Activated CD4-positive, alpha-beta T cell treated with anti-CD3 and anti-CD28 coated beads for 1 hour (primary cell): ENCODE data around the gene WSB1.
A peak's percentile ranks its signal among the peaks of the same experiment; 100 is the strongest.

Experiments
- DNase-seq: peaks from one replicate; pipeline ENCODE4 v3.0.0-alpha.2; 2020

Gene WSB1

DNA sequence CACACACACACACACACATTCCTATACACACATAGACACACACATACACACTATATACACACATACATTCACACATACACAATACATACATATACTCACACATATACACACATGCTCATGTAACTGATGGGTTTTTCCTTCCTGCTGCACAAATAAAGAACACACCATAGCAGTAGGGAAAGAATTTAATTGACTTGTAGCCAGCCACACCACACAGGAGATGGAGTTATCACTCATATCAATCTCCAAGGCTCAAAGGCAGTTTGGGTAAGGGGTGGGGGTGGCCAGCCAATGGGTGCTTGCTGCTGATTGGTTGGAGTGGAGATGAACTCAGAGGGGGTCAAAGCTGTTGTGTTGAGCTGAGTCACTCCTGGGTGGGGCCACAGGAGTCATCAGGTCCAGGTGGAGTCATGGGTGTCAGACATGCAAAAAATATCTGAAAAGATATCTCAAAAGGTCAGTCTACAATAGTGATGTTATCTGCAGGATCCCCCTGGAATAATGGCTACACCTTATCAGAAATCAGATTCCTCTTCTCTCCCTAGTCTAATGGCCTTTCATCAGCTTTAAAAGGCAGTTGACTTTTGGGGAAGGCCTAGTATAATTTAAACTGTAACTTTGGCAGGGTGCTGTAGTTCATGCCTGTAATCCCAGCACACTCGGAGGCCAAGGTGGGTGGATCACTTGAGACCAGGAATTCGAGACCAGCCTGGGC lies 46.1 kb downstream of the WSB1 start:
- no peak for DNase-seq

DNA sequence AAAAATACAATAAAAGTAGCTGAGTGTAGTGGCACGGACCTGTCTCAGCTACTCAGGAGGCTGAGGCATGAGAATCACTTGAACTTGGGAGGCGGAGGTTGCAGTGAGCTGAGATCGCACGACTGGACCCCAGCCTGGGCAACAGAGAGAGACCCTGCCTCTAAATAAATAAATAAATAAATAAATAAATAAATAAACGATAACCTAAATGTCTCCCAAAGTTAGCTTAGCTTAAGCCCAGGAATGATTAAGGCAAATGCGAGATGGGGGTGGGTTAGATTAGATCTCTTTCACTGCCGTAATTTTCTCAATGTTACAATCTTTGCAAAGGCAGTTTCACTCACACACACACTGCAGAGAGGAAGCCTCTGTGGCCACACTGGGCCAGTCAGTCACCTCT lies 46.7 kb downstream of the WSB1 start:
- DNase-seq, result no peak

DNA sequence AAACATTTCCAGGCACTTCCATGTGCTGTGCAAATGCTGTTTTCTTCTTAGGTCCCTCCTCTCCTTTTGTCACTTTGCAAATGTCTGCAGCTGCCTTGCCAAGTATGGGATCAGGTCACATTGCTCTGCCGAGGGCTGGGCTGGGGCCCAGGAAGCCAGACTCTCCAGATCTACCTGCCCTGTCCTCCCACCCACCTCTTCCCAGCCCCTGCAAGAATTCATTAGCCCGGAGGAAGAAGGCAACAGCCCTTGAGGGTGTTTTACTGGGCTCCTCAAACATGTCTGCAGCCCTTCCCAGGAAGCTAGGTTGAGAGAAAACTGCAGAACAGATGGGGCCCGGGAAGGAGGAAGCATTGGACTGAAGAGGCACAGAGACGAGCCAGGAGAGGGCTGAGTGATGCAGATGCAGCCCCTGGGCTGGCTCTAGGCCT lies 47.1 kb downstream of the WSB1 start:
- no peak for DNase-seq

GRCh38 chr17:27342059-27342458 lies 48.1 kb downstream of the WSB1 start:
- no peak for DNase-seq

DNA sequence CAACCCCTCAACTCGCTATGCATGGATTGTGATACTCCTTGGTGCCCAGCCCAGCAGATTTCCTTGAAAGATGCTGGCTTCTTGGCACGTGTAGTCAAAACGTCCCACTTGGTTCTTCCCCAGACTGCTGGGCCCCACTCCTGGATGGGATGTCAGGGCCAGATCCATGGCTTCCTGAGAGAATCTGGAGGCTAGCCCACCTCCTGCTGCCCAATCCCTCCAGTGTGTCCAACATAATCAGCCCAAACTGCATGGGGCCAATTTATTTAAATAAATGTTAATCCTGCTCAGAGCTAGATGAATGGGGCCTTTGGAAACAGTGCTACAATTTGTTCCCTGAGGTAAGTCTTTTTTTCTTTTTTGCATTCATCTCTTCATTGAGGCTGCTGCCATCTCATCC lies 49.4 kb downstream of the WSB1 start:
- DNase-seq, result no peak

DNA sequence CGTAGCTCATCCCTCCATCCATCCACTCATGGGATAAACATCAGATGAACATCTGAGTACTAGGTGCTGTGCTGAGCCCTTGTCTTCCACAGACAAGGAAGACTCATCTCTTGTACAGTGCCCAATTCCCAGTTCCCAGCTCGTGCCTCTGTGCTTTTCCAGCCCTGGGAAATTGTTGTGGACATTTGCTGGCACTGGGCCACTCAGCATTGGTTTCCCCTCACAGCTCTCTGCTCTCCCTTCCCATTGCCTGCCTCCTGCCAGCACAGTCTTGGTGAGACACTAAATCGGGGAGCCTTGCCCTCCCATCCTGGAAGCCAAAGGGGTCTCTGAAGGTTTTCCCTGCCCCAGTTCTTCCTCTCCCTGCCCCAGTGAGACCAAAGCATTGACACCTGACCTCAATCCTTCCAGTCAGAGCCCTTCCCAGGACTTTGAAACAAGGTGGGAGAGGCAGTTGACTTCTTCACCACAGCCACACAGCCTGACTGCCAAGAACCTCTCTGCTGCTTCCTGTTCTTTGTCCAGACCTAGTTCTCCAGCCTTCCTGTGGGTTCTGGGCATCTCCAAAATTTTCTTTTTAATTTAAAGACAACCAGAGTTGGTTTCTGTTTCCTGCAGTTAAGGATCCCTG lies 50.2 kb downstream of the WSB1 start:
- no peak for DNase-seq

DNA sequence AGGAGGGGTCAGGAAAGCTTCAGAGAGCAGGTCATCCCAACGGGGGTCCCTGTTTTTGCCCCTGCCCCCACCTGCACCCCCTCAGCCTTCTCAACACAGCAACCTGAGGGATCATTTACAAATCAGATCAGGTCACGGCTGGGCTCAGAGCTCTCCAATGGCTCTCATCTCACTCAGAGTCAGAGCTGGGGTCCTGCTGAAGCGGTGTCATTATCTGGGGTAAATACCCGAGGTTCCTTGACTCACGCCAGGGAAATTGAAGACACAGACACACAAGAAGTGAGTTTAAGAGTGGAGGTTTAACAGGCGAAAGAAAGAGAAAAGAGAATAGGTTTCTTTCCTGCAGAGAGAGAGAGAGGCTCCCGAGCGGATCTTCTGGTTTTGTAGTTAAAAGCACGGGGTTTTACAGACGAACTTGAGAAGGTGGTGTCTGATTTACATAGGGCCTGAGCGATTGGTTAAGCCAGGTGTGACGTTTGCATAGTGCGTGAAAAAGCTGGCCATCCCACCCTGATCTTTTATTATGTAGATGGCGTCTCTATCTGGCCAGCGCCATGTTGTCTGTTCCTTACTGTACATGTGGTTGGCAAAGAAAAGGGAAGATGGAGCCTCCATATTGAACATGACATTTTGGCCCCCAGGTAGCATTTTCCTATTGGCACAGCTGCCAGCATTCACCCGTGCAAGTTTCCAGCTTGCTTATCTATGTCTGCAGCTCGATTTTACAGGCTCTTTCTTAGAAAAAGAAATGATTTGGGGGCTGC lies 51.4 kb downstream of the WSB1 start:
- no peak for DNase-seq

GRCh38 chr17:27346228-27346899 lies 52.5 kb downstream of the WSB1 start:
- no peak for DNase-seq

DNA sequence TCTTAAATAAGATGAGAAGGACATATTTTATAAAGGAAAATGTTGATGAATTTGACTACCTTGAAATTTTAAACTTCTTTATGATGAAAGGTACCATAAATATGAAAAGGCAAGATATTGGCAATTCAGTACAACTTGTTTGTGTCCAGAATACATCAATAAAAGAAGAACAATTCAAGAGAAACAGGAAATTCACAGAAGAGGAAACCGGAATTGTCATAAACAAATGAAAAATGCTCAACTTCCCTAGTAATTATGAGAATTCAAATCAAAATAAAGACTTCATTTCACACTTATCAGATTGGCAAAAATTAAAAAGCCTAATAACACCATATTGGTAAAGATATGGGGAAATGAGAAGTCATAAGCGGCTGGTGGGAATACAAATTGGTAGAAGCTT lies 54.3 kb downstream of the WSB1 start:
- DNase-seq, result no peak

DNA sequence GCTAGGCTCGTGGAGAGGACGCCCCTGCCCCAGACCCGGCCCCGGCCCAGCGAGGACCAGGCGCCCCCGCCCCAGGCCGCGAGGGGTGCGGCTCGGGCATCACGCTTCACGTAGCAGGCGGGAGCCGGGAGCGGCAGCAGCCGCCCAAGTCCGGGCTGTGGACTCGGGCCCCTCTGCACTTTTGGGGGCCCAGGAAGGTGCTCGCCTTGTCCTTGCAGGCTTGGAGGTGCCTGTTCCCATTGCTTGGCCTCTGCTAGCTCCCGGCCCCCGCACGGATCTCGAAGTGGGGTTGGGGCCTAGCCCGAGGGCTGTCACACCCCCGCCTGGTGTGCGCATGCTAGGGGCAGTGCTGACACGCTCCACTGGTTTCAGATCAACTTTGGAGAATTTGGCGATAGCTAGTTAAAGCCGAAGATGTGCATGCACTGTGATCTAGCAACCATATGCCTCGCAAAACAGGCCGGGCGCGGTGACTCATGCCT lies 55.7 kb downstream of the WSB1 start:
- DNase-seq, result no peak

GRCh38 chr17:27351759-27352158 lies 57.8 kb downstream of the WSB1 start:
- no peak for DNase-seq

- no peak for DNase-seq
Measured at GRCh38 chr17:27352448-27353032, 58.6 kb downstream of the WSB1 start.

GRCh38 chr17:27353033-27353460 lies 59.1 kb downstream of the WSB1 start:
- DNase-seq, result no peak

GRCh38 chr17:27353461-27354050 lies 59.6 kb downstream of the WSB1 start:
- DNase-seq, result peak; percentile 81

GRCh38 chr17:27354051-27354490 lies 60.2 kb downstream of the WSB1 start:
- no peak for DNase-seq

- DNase-seq, result no peak
Measured at GRCh38 chr17:27354491-27355081, 60.7 kb downstream of the WSB1 start.

GRCh38 chr17:27355419-27355818 lies 61.5 kb downstream of the WSB1 start:
- no peak for DNase-seq

DNA sequence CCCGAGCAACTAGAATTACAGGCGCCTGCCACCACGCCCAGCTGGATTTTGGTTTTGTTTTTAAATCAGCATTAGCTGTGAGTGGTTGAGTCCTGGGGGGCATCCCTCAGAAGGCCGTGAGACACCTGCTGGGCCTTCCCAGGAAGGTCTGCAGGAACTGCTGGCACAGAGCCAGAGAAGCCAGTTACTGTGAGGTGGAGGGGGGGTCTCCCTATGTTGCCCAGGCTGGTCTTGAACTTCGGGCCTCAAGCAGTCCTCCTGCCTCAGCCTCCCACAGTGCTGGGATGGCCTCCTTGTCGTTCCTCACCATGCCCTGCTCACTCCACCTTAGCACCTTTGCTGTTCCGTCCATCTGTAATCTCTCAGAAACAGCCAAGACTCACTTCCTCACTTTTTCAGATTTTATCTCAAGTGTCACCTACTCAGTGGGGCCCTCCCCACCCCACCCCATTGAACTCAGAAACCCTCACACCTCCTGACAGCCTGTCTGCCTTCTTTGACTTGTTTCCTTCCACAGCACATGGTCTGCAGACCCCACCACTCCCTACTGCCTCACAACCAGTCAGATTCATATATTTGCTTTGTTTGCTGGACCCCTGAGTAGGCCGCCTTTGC lies 62.3 kb downstream of the WSB1 start:
- no peak for DNase-seq

DNA sequence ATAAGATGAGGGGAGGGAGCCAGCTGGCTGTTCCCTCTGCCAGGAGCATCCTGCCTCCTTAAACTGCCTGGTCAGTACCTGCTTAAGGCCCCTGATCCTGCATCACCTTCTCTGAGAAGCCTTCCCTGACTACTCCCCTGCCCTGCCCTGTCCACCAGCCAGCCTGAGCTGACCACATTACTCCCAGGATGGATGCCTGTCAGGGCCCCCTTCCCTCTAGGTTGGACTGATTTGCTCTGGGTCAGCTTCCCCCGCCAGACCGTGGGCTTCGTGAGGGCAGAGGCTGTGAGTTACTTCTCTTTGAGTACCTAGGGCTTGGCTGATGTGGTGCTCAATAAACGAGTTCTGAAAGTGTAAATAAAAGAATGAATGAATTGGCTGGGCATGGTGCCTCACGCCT lies 63.3 kb downstream of the WSB1 start:
- no peak for DNase-seq

DNA sequence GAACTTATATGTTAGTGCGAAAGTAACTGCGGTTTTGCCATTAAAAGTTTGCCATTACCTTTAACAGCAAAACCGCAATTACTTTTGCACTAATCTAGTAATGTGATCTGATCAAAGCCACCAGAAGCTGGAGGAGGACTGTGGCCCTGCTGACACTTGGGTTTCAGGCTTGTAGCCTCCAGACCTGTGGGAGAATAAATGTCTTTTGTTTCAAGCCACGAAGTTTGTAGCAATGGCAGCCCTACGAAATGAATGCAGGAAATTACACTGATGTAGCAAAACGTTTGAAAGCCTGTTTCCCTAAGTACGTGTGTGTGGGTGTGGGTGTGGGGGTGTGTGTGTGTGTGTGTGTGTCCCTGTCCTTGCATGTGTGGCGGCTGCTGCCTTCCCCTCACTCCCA lies 66.6 kb downstream of the WSB1 start:
- no peak for DNase-seq

DNA sequence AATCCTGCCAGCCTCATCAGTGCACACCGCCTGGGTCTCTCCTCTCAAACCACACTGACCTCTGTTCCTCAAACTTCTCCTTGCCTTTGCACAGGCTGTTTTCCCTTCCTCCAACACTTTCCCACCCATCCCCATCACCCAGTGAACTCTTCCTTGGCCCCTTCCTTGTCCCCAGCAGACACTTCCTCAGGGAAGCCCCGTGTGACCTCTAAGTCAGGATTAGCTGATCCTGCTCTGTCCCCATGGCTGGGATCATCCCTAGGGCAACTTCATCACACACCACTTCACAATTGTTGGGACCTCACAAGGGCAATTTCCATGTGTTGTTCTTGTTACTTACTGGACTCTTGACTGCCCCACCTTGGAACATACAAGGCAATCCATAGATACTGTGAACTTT lies 67.8 kb downstream of the WSB1 start:
- DNase-seq, result no peak

- no peak for DNase-seq
Measured at GRCh38 chr17:27362503-27362902, 68.6 kb downstream of the WSB1 start.
